Measurements from ENCODE around the gene PBX1. TPM values are rescaled to one million over a fixed set of nuclear protein-coding genes. Genes with fewer than 3 reads are reported as not detected.

Gene PBX1
- total RNA-seq, 4 donors from 2014 or later, result 89.6 to 138 (median 112) TPM

DNA sequence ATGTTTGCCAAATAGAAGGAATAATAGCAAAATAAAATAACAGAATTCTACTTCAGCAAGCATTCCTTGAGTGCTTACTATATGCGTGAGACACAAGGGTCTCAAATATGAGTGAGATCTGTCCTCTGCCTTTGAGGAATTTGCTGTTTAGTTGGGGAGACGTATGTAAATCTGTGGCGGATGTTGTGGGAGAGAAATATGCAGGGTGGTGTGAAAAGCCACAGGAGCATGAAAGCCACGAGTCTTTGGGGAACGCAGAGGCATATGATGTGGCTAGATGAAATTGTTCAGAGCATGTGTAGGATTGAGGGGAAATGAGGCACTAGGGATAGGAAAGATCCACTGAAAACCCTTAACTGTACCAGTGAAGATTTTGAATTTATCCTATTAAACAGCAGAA, 244.4 kb downstream of the PBX1 start:
- H3K9me3 ChIP-seq, result no peaks in the 10 kb centered on the region
- intact Hi-C loops (cut with DNase I), result no loop called here
- 73% methylated on average over 5 of the region's 5 CpGs for WGBS
- peak overlapping the region; percentile 63 to 74 (median 72) for H3K27ac ChIP-seq (replicated peaks in 1 of 4)
- DNase-seq (ENCODE audit: extremely low spot score), result no peak
- H3K36me3 ChIP-seq, result peaks cover 7 to 31% (median 19%) of the 10 kb centered on the region in 4 donors
- TF ChIP-seq POLR2A (IDR thresholded peaks at IDR 0.05; ENCODE audit: low read depth) (no peak), POLR2AphosphoS5 (IDR thresholded peaks at IDR 0.05) (no peak), EP300 (IDR thresholded peaks at IDR 0.05) (no peak)
- TF ChIP-seq, protein P1, sequence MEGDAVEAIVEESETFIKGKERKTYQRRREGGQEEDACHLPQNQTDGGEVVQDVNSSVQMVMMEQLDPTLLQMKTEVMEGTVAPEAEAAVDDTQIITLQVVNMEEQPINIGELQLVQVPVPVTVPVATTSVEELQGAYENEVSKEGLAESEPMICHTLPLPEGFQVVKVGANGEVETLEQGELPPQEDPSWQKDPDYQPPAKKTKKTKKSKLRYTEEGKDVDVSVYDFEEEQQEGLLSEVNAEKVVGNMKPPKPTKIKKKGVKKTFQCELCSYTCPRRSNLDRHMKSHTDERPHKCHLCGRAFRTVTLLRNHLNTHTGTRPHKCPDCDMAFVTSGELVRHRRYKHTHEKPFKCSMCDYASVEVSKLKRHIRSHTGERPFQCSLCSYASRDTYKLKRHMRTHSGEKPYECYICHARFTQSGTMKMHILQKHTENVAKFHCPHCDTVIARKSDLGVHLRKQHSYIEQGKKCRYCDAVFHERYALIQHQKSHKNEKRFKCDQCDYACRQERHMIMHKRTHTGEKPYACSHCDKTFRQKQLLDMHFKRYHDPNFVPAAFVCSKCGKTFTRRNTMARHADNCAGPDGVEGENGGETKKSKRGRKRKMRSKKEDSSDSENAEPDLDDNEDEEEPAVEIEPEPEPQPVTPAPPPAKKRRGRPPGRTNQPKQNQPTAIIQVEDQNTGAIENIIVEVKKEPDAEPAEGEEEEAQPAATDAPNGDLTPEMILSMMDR (IDR thresholded peaks at IDR 0.05), result no peak
- H3K27me3 ChIP-seq, result no peaks in the 10 kb centered on the region
- no peak overlapping the region for H3K4me3 ChIP-seq
- H3K4me1 ChIP-seq, result peaks cover 29 to 79% (median 63%) of the 10 kb centered on the region in 4 donors

DNA sequence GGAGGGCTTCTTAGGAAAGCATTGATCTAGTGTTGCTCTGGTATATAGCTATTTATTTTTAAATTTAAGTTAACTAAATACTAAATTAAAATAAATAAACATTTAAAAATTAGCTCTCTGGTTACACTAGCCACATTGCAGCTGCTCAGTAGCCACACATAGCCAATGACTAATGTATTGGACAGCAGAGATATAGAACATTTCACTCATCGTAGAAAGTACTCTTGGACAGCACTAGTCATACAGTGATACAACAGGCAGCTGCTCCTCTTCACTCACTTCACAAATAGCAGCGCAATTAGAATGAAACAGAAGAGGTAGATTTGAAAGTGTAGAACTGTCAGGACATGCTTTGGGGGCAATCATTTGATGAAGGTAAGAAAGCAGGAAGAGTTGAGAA, 245.4 kb downstream of the PBX1 start:
- no peak for DNase-seq (ENCODE audit: extremely low spot score)
- Histone ChIP-seq H3K4me3 (no peak overlapping the region), H3K36me3 (peaks cover 7 to 41% (median 25%) of the 10 kb centered on the region in 4 donors), H3K27me3 (no peaks in the 10 kb centered on the region), H3K4me1 (peaks cover 29 to 75% (median 62%) of the 10 kb centered on the region in 4 donors), H3K27ac (replicated peaks in 1 of 4) (peak overlapping the region in 3 of 4 donors; percentile 17 to 74 (median 30)), H3K9me3 (no peaks in the 10 kb centered on the region)
- WGBS, result 69% methylated on average over 2 of the region's 2 CpGs
- TF ChIP-seq POLR2AphosphoS5 (IDR thresholded peaks at IDR 0.05) (no peak), EP300 (IDR thresholded peaks at IDR 0.05) (no peak)
- TF ChIP-seq, protein P1 (IDR thresholded peaks at IDR 0.05), result no peak
- intact Hi-C loops (cut with DNase I), result no loop called here

DNA sequence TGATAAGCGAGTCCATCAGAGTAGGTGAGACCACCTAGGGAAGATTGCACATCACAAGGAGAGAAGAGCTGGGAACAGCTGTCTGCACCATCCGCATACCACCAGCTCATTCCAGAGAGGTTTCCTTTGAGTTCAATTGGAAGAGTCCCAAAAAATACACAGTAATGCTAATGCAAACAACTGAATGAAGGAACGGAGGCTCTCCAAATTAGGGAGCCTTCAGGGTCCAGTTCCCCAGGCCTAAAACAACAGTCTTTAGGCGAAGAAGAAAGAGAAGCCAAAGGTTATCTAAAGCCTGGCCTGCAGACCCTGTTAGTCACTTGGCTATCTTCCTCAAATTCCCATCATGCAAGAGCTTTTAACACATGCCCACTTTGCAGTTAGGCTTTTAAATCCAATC, 246.4 kb downstream of the PBX1 start:
- Histone ChIP-seq H3K4me3 (no peak overlapping the region), H3K27ac (replicated peaks in 1 of 4) (peak overlapping the region; percentile 30 to 67 (median 46)), H3K36me3 (peaks cover 0 to 36% (median 19%) of the 10 kb centered on the region in 4 donors), H3K9me3 (no peaks in the 10 kb centered on the region), H3K27me3 (no peaks in the 10 kb centered on the region), H3K4me1 (peaks cover 29 to 72% (median 57%) of the 10 kb centered on the region in 4 donors)
- peak in 1 of 2 donors; percentile 10 for TF ChIP-seq POLR2AphosphoS5 (IDR thresholded peaks at IDR 0.05)
- no peak for TF ChIP-seq EP300 (IDR thresholded peaks at IDR 0.05)
- TF ChIP-seq, protein P1 (IDR thresholded peaks at IDR 0.05), result no peak
- no peak for DNase-seq (ENCODE audit: extremely low spot score)
- intact Hi-C loops (cut with DNase I), result no loop called here
- 51% methylated on average over 4 of the region's 4 CpGs for WGBS

DNA sequence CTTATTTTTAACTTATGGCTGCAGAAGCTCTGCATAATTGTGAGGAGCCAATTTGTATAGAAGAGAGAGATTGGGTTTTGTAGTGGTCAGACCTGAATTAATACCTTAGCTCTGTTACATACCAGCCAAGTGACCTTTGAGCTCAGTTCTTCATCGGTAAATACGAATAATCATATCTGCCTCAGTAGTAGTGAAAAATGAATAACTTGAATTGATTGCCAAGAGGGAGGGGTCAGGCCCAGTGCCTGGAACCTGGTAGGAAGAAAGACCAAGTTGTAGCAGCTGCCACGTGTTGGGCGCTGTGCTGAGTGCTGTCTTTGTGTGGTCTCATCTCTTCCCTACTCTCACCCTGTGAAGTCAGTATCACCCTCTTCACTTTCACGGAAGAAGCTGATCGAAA, 247.5 kb downstream of the PBX1 start:
- TF ChIP-seq POLR2AphosphoS5 (IDR thresholded peaks at IDR 0.05) (no peak), EP300 (IDR thresholded peaks at IDR 0.05) (no peak), POLR2A (IDR thresholded peaks at IDR 0.05; ENCODE audit: low read depth) (no peak)
- TF ChIP-seq, protein P1 (IDR thresholded peaks at IDR 0.05), result no peak
- 68% methylated on average over 6 of the region's 6 CpGs for WGBS
- Histone ChIP-seq H3K36me3 (peaks cover 0 to 34% (median 19%) of the 10 kb centered on the region in 4 donors), H3K9me3 (no peaks in the 10 kb centered on the region), H3K27me3 (no peaks in the 10 kb centered on the region), H3K27ac (replicated peaks in 1 of 4) (peak overlapping the region in 2 of 4 donors; percentile 30 to 50), H3K4me1 (peaks cover 24 to 71% (median 54%) of the 10 kb centered on the region in 4 donors), H3K4me3 (no peak overlapping the region)
- intact Hi-C loops (cut with DNase I), result no loop called here
- DNase-seq (ENCODE audit: extremely low spot score), result no peak

DNA sequence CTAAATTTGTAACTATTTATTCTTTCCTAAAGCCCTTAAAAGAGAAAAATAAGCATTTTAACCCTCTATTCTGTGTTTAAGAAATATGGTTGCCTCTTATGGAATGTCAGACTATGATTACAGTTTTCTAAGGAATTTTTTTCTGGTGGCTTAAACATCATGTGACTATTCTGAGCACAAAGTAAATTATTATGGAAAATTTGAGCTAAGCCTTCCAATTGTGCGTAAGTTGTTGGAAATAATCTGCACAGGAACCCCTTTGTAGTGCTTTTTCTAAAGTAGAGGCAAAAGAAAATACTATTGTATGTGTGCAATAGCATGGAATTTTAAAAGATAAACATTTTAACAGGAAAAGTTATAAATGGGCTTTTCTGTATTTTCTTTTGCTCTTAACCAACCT, 254.8 kb downstream of the PBX1 start:
- Histone ChIP-seq H3K4me1 (peaks cover 0 to 58% (median 27%) of the 10 kb centered on the region in 4 donors), H3K27me3 (no peaks in the 10 kb centered on the region), H3K36me3 (peaks cover 0 to 12% (median 8%) of the 10 kb centered on the region in 4 donors), H3K4me3 (no peak overlapping the region), H3K9me3 (no peaks in the 10 kb centered on the region), H3K27ac (replicated peaks in 1 of 4) (peak overlapping the region in 2 of 4 donors; percentile 2 to 7)
- intact Hi-C loops (cut with DNase I), result no loop called here
- WGBS, result 43% methylated on average over 1 of the region's 1 CpG
- no peak for DNase-seq (ENCODE audit: extremely low spot score)
- TF ChIP-seq POLR2A (IDR thresholded peaks at IDR 0.05; ENCODE audit: low read depth), result no peak
- TF ChIP-seq, protein P1 (IDR thresholded peaks at IDR 0.05), result no peak
- no peak for TF ChIP-seq POLR2AphosphoS5 (IDR thresholded peaks at IDR 0.05)
- TF ChIP-seq EP300 (IDR thresholded peaks at IDR 0.05), result no peak
